Measurements from ENCODE around the gene DYNC1I2.
"Not testable (repeated sequence)": the region's sequence is repeated elsewhere in the genome, so short reads cannot be mapped to it uniquely, and the experiment has no call there.

DYNC1I2 gene

GRCh38 chr2:171718720-171719119 lies 31.5 kb downstream of the DYNC1I2 start:
- DNase-seq: no peak

DNA sequence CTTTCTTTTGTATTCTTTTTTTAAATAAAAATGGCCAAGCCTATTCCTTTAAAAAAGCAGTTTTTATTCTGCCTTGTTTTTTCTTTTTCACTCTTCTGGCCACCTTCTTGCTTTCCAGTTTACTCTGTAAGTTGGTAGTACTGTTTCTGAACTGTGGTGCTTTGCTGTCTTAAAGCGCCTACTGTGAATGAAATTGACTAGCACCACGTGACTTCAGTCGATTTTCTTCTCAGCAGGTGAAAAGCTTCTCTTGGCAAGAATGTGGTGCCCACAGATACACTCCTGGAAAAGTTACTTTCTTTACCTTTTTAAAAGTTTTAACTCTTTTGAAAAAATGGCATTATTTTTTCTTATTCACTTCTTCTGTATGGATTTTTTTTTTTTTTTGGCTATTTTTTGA lies 32.4 kb downstream of the DYNC1I2 start:
- DNase-seq: no peak

DNA sequence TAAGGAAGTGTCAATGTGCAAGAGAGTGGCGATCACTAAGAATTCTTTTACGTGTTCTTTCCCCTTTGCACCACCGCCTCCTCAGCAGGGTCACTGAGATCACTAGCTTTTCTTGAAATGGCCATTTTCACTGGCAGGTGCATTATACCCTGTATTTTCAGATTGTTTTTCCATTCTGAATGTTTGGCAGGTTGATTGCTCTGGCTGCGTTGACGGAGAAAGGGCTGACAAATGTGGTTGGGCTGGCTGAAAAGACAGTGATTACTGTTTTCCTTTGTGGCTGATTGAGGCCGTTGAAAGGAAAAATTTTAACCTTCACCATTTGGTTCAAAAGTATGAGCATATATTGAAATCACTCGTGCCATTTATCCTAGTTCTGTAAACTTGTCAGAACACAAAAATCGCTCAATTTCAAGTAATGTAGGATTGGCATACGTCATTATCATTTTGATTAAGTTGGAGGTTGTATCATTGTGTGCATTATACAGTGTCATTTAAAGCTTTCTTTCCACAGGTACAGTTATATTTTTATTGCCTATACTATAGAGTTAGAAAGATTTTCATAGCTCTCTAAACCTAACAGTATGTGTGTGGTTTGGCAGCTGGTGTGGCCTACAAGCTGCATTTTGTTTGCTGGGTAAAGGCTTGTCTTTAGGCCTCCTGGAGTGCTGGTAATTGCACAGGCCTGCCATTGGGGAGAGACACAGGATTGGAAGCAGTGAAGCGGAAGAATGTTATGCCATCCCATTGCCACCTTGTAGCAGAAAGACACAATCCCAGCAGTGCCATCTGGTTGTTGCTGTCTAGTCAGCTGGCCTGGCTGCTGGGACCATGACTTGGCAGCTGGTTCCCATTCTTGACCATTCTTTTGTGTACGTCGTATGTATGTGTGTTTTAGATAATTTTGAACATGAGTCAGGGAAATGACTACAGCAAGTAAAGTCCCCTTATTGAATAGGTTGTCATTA lies 36.7 kb downstream of the DYNC1I2 start:
- DNase-seq: no peak

DNA sequence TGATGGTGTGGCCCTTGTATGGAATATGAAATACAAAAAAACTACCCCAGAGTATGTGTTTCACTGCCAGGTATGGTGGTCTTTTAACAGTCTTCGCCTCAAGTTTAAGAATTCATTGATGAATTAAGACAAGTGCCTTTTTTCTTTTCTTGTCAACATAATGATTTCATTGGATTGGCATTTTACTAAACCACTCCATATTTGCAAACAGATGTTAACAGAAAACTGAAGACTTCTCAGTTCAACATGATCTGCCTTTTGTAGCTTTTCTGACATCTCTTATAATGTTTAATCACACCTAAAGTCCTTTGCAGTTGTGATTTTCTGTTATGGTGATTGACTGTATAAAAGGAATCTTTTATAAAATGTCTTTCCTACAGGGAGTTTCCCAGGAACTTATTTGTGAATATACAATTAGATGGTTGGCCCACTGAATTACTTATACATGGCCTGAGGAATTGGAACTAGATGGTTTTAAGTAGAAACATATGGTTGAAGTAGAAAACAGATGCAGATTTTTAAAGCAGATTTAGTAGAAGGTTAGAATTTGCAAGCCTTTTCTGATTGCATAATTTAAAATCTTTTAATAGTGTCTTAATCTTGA lies 39.7 kb downstream of the DYNC1I2 start:
- DNase-seq: no peak

- DNase-seq: no peak
These were observed 42.0 kb downstream of the DYNC1I2 start for GRCh38 chr2:171728989-171729951.

GRCh38 chr2:171729952-171730317 lies 42.7 kb downstream of the DYNC1I2 start:
- no peak for DNase-seq

DNA sequence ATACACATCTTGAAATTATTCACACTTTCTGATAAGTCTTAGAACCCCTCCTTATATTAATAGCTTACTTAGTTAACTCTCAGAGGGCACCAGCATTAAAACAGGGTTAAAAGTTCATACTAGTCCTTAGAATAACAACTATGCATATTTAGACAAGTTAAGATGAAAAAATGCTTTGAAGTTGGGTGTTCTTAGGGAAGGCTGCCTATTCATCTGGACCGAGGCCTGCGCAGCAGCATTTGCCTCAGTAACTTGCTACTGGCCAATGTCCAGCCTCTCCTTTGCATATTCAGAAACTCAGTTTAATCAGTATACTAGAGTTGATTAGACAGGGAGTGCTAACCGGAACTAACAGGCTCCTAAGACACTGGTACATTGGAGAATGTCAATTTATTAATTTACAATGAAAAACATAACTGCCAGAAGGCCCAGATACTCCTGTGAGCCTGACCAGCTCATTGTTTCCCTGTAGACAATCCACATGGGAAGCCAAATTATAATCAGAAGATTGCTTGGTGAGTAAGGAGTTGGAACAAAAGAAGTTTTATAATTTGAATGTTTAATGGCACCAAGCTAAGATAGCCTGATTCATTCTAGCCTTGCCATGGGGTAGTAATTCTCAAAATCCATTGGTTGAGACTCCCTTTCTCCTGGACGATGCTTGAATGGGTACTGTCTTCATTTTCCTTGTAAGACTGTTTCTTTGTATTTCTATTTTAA lies 48.9 kb downstream of the DYNC1I2 start:
- DNase-seq: no peak

GRCh38 chr2:171741189-171741588 lies 53.9 kb downstream of the DYNC1I2 start:
- DNase-seq: no peak

- no peak for DNase-seq
These were observed 55.5 kb downstream of the DYNC1I2 start for GRCh38 chr2:171742760-171743159.

DNA sequence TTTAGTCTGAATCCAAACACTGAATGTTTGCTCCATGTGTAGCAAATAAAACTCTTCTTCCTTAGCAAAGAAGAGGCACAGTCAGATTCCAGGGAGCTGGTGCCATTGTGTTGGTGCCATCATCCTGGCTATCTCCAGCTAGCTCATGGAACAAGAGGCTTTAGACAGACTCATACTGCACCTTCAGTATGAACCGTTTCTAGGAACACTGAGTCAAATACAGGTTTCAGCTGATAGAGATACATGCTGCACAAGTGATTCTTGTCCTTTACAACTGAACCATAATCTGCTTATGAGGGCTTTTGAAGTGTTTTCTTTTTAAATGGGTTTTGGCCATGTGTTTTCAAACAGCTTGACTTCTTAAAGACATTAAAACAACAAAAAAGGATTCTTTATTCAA lies 57.9 kb downstream of the DYNC1I2 start:
- no peak for DNase-seq

DNA sequence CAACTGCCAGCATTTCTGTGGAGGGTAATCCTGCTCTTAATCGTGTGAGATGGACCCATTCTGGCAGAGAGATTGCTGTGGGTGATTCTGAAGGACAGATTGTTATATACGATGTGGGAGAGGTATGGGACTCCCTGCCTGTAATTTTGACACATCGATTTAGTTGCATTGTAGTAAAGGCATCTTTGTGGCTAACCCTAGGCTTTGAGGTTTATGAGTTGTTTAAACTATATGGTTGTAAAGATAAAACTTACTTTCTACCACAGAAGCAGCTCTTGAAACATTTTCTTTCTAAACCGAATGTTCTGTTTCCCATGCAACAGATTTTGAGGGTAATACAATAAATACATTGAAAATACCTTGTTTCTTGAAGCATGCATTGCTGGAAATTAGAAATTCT lies 58.5 kb downstream of the DYNC1I2 start:
- no peak for DNase-seq

- DNase-seq: no peak
These were observed 60.1 kb downstream of the DYNC1I2 start for GRCh38 chr2:171747371-171747770.

- DNase-seq: no peak
These were observed 67.1 kb downstream of the DYNC1I2 start for GRCh38 chr2:171754254-171754939.

- DNase-seq: not testable (repeated sequence)
These were observed 71.5 kb downstream of the DYNC1I2 start for GRCh38 chr2:171758762-171759161.

GRCh38 chr2:171761176-171761575 lies 73.9 kb downstream of the DYNC1I2 start:
- not testable (repeated sequence) for DNase-seq

DNA sequence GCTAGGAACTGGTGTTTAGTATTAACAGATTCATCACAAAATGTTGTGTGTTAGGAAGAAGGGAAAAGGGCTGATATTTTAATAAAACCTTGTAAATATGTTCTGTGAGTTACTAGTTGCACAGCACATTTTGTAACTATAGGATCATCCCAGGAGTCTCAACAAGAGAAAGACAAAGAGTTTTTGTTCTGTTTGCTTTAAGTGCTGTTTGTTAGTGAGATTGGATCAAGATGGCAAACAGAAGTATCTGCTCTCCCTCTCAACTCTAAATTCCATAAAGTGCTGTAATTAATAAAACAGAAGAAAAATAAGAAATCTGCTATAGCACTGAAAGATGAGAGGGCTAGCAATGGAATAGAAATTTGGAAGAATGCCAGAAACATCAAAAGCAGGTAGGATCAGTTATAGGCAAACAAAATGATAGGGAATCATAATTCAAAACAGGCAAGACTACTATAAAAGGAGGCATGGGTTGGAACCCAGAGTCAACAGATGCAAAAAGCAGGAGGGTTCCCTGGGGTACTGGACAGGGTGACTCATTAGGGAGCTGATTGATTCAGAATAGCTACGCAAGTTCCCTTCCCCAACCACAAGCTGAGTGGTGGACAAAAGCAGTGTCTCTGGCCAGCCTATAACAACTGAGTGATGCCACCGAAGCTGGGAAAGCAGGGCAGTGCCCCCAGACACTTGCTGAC lies 75.8 kb downstream of the DYNC1I2 start:
- DNase-seq: no peak

DNA sequence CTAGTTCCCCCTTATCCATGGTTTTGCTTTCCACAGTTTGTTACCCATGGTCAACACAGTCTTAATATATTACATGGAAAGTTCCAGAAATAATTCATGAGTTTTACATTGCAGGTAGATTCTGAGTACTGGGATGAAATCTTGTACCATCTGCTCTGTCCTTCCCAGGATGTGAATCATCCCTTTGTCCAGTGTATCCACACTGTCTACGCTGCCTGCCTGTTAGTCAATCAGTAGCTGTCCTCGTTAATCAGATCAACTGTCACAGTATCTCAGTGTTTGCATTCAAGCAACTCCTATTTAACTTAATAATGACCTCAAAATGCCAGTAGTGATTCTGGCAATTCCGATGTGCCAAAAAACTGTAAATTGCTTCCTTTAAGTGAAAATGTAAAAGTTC lies 76.3 kb downstream of the DYNC1I2 start:
- no peak for DNase-seq

- DNase-seq: no peak
These were observed 84.2 kb downstream of the DYNC1I2 start for GRCh38 chr2:171771463-171771862.

GRCh38 chr2:171772373-171772772 lies 85.1 kb downstream of the DYNC1I2 start:
- no peak for DNase-seq

DNA sequence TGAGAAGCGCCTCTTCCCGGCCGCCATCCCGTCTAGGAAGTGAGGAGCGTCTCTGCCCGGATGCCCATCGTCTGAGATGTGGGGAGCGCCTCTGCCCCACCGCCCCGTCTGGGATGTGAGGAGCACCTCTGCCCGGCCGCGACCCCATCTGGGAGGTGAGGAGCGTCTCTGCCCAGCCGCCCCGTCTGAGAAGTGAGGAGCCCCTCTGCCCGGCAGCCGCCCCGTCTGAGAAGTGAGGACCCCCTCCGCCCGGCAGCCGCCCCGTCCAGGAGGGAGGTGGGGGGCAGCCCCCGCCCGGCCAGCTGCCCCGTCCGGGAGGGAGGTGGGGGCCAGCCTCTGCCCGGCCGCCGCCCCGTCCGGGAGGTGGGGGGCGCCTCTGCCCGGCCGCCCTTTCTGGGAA lies 87.3 kb downstream of the DYNC1I2 start:
- not testable (repeated sequence) for DNase-seq

- DNase-seq: no peak
These were observed 91.2 kb downstream of the DYNC1I2 start for GRCh38 chr2:171778515-171778914.
